ENCODE measurements around the gene BLCAP. TPM values are rescaled to one million over a fixed set of nuclear protein-coding genes. Genes with fewer than 3 reads are reported as not detected.

BLCAP gene
- total and polyA plus RNA-seq, 2 of the 4 experiments (the other 2 are of a cell fraction), result 17.7 to 67.3 TPM

- dilution Hi-C loops (cut with HindIII; ENCODE audit: low sequenced_read_pairs, unreplicated experiment) (no loop called here), in situ Hi-C loops (cut with MboI; ENCODE audit: low sequenced_read_pairs) (loop anchor here (5.0 kb wide), 1 partner anchor 107 kb away; no protein-coding TSS in a partner anchor), intact Hi-C loops (cut with micrococcal nuclease) (no loop called here)
- no peaks in the 10 kb centered on the region for H3K27me3 ChIP-seq (ENCODE audit: control insufficient read depth, insufficient read depth, low read length)
- peaks cover 85% of the 10 kb centered on the region for H4K20me1 ChIP-seq (ENCODE audit: insufficient read depth, low read length)
- H3K9me3 ChIP-seq (ENCODE audit: control insufficient read depth, insufficient read depth, low read length), result no peaks in the 10 kb centered on the region
- no peak overlapping the region for H4K91ac ChIP-seq (ENCODE audit: insufficient read depth, low read depth, low read length)
- H4K8ac ChIP-seq (ENCODE audit: low read depth in 2 of 2, low read length in 2 of 2), result no peak overlapping the region
- H3K9ac ChIP-seq (ENCODE audit: low read depth, low read length), result no peak overlapping the region
- H2AFZ ChIP-seq (replicated peaks; ENCODE audit: low read length, poor library complexity), result no peak overlapping the region
- peaks cover 30% of the 10 kb centered on the region for H3K36me3 ChIP-seq (ENCODE audit: control insufficient read depth, insufficient read depth, low read length)
- peaks cover 31% of the 10 kb centered on the region for H3K4me1 ChIP-seq (ENCODE audit: control insufficient read depth, insufficient read depth, low read length)
- no peak overlapping the region for H3K27ac ChIP-seq (ENCODE audit: insufficient read depth, low read length)
- no peak overlapping the region for H3K56ac ChIP-seq (ENCODE audit: extremely low read depth, insufficient read depth, low read length)
- ATAC-seq (ENCODE audit: low read depth) (no peak), DNase-seq (no peak)
- H3K4ac ChIP-seq (ENCODE audit: low read depth, low read length), result no peak overlapping the region
- peaks cover 60% of the 10 kb centered on the region for H3K9me1 ChIP-seq (ENCODE audit: insufficient read depth, low read length)
- H3K4me2 ChIP-seq (ENCODE audit: low read depth, low read length), result no peak overlapping the region
- H4K5ac ChIP-seq (ENCODE audit: low read depth, low read length), result no peak overlapping the region
- no peak overlapping the region for H2BK15ac ChIP-seq (ENCODE audit: low read depth, low read length)
- no peak overlapping the region for H3K14ac ChIP-seq (replicated peaks; ENCODE audit: low read depth, low read length)
- H2BK120ac ChIP-seq (ENCODE audit: low read depth, low read length), result no peak overlapping the region
- no peak overlapping the region for H3K4me3 ChIP-seq (ENCODE audit: insufficient read depth, low read depth, low read length)
- no TSS peak for BruUV-seq (replicated peaks)
- ChIA-PET CTCF (no interaction called here), POLR2A (ENCODE audit: unreplicated experiment) (no interaction called here)
- no peak overlapping the region for H3K23ac ChIP-seq (ENCODE audit: low read depth, low read length)
- no peak overlapping the region for H2AK9ac ChIP-seq (replicated peaks; ENCODE audit: low read depth, low read length, poor library complexity)
- H3K79me1 ChIP-seq (ENCODE audit: low read depth in 1 of 2, low read length in 2 of 2), result peaks cover 50 to 95% of the 10 kb centered on the region in 2 experiments
- no peak overlapping the region for H2BK5ac ChIP-seq (ENCODE audit: low read depth, low read length, poor library complexity, severe bottlenecking)
- H2AK5ac ChIP-seq (ENCODE audit: low read depth, low read length), result no peak overlapping the region
- TF ChIP-seq SMC3 (IDR thresholded peaks at IDR 0.05; ENCODE audit: low read depth, low read length) (no peak), CTCF (conservative IDR thresholded peaks at IDR 0.05; ENCODE audit: low read depth, low read length) (no peak), MXI1 (IDR thresholded peaks at IDR 0.05; ENCODE audit: borderline replicate concordance, low read depth, low read length) (no peak), CHD1 (IDR thresholded peaks at IDR 0.05; ENCODE audit: low read depth, low read length) (no peak), MAZ (IDR thresholded peaks at IDR 0.05; ENCODE audit: borderline replicate concordance, low read depth, low read length) (no peak)
- no peak overlapping the region for H3K18ac ChIP-seq (ENCODE audit: low read depth, low read length)
- 95% methylated on average over 4 of the region's 4 CpGs; no CpG with 5 or more reads in 1 of the 2 experiments for WGBS, 2 experiments (ENCODE audit: extremely low coverage in 2 of 2, insufficient read length in 1 of 2)
- H2BK20ac ChIP-seq (ENCODE audit: low read depth, low read length), result no peak overlapping the region
These were observed 13.8 kb downstream of the BLCAP start for GRCh38 chr20:37513779-37514359.
